ENCODE results near the gene CATSPERB.
"Not testable (repeated sequence)": the region's sequence is repeated elsewhere in the genome, so short reads cannot be mapped to it uniquely, and the experiment has no call there.

The CATSPERB gene

GRCh38 chr14:91654836-91655235 is 77.0 kb downstream of the CATSPERB start:
- DNase-seq: no peak

GRCh38 chr14:91653451-91653850 is 78.4 kb downstream of the CATSPERB start:
- DNase-seq: no peak

- no peak for DNase-seq
Observed at GRCh38 chr14:91649930-91650329, 82.0 kb downstream of the CATSPERB start.

GRCh38 chr14:91647856-91648255 is 84.0 kb downstream of the CATSPERB start:
- DNase-seq: no peak

- DNase-seq: no peak
Observed at GRCh38 chr14:91636604-91637003, 95.3 kb downstream of the CATSPERB start.

GRCh38 chr14:91624757-91625156 is 107.1 kb downstream of the CATSPERB start:
- no peak for DNase-seq

- DNase-seq: no peak
Observed at GRCh38 chr14:91614187-91614586, 117.7 kb downstream of the CATSPERB start.

GRCh38 chr14:91613459-91614112 is 118.3 kb downstream of the CATSPERB start:
- no peak for DNase-seq

GRCh38 chr14:91611528-91611927 is 120.4 kb downstream of the CATSPERB start:
- DNase-seq: no peak

- DNase-seq: no peak
Observed at GRCh38 chr14:91609161-91609560, 122.7 kb downstream of the CATSPERB start.

GRCh38 chr14:91607322-91608047 is 124.4 kb downstream of the CATSPERB start:
- no peak for DNase-seq

GRCh38 chr14:91606851-91607250 is 125.0 kb downstream of the CATSPERB start:
- no peak for DNase-seq

GRCh38 chr14:91604611-91605010 is 127.3 kb downstream of the CATSPERB start:
- DNase-seq: not testable (repeated sequence)

GRCh38 chr14:91599994-91600393 is 131.9 kb downstream of the CATSPERB start:
- DNase-seq: no peak

GRCh38 chr14:91595736-91596135 is 136.2 kb downstream of the CATSPERB start:
- no peak for DNase-seq

- DNase-seq: not testable (repeated sequence)
Observed at GRCh38 chr14:91593957-91594356, 137.9 kb downstream of the CATSPERB start.

GRCh38 chr14:91586410-91586809 is 145.5 kb downstream of the CATSPERB start:
- DNase-seq: no peak

GRCh38 chr14:91585856-91586255 is 146.0 kb downstream of the CATSPERB start:
- no peak for DNase-seq

GRCh38 chr14:91582761-91583160 is 149.1 kb downstream of the CATSPERB start:
- no peak for DNase-seq

- no peak for DNase-seq
Observed at GRCh38 chr14:91580876-91581577, 150.9 kb downstream of the CATSPERB start.

GRCh38 chr14:91577632-91578233 is 154.2 kb downstream of the CATSPERB start:
- no peak for DNase-seq

GRCh38 chr14:91575469-91576208 is 156.2 kb downstream of the CATSPERB start:
- DNase-seq: no peak

Data from stimulated activated CD4-positive, alpha-beta T cell treated with anti-CD3 and anti-CD28 coated beads, Interleukin-1b, Interleukin-23, amount 100 ng/mL, for 48 hours (primary cell).